GM18498 (cell line): ENCODE data around the gene S100A1.
A peak's percentile ranks its signal among the peaks of the same experiment; 100 is the strongest.
"Not testable (repeated sequence)": the region's sequence is repeated elsewhere in the genome, so short reads cannot be mapped to it uniquely, and the experiment has no call there.

Source experiments
- ATAC-seq: cut with Tn5 transposase; IDR thresholded peaks from one replicate; pipeline ENCODE4 v1.9.1; 2021; ENCODE audit warnings: mild to moderate bottlenecking, moderate library complexity; ENCODE audit not compliant: unreplicated experiment

Gene S100A1

GRCh38 chr1:153629971-153630370 lies 1.7 kb downstream of the S100A1 start:
- ATAC-seq: no peak

GRCh38 chr1:153630384-153630783 lies 2.1 kb downstream of the S100A1 start:
- ATAC-seq: no peak

DNA sequence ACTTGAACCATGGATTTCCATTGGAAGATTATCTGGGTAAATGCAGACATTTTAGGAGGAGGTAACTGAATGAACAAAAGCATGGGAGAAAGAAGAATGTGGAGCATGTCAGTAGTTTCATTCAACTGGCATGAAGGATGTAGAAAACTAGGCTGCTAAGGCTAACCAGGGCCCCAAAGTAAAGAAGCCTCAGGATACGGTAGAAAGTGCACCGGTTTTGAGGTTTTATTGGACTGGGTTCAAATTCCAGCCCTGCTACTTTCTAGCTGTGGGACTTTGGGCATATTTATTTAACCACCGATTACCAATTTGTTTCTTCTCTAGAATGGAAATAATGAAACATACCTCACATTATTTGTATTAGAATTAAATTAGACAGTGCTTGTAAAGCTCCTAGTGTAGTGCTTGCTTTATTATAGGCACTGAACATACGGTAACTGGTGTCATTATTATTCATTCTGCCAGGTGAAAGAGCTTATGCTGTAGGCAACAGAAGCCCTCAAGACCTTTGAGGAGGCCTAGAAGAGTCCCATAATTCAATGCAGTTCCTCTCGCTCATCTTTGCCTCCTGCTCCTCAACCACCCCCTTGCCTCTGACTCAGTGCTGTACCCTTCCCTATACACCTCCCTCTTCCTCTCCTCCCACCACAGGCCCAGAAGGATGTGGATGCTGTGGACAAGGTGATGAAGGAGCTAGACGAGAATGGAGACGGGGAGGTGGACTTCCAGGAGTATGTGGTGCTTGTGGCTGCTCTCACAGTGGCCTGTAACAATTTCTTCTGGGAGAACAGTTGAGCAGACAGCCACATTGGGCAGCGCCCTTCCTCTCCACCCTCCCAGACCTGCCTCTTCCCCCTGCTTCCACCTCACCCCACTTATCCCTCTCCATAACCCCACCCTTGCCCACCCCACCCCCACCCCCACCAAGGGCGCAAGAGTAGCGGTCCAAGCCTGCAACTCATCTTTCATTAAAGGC lies 3.1 kb downstream of the S100A1 start:
- no peak for ATAC-seq

GRCh38 chr1:153633161-153633753 lies 5.0 kb downstream of the S100A1 start:
- no peak for ATAC-seq

DNA sequence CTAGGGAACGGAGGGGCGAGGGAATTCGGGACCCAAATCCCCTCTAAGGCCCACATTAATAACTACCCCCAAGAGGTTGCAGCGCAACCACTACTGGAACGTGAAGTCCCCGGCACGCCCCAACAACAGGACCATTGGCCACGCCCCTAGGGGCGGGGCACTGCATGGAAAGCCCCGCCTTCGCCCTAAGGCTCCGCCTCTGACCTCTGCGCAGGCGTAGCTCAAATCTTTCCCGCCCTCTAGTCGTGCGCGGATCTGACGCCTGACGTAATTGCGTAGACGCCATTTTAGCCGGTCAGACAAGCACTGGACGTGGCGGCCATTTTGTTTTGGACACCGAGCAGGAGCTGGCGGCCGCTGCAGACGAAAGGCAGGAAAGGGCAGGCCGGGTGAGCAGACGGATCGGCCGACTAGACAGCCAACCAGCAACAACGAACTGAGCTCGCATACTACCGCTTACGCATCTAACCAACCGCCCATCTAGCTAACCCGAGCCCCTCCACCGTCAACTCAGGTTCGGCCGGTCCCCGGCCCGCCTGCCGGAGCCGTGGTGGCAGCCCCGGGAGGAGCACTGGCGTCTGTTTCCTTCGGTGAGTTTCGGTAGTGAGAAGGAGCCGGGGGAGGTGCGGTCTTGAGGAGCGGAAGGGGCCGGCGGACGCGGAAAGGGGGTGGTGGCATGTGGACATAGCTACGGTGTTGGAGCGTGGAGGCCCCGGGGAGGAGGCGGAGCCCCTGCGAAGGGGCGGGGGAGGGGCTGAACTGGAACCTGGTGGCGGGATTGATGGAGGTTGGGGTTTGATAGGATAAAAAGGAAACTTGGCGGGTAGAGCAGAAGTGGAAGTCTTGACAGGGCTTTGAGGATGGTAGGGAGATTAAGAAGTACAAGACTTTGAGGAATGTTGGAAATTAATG lies 5.8 kb downstream of the S100A1 start, which contains the start of gene CHTOP:
Gene CHTOP (plus strand): TSS at position 313 of the 912 bp plus-strand sequence. CDS start 2,523 bp downstream, outside the sequence.
- peak; percentile 85 for ATAC-seq

GRCh38 chr1:153635872-153636271 lies 7.6 kb downstream of the S100A1 start:
- ATAC-seq: no peak

GRCh38 chr1:153636312-153636711 lies 8.1 kb downstream of the S100A1 start:
- no peak for ATAC-seq

GRCh38 chr1:153638261-153638660 lies 10.0 kb downstream of the S100A1 start:
- no peak for ATAC-seq

GRCh38 chr1:153639280-153639679 lies 11.0 kb downstream of the S100A1 start:
- ATAC-seq: no peak

DNA sequence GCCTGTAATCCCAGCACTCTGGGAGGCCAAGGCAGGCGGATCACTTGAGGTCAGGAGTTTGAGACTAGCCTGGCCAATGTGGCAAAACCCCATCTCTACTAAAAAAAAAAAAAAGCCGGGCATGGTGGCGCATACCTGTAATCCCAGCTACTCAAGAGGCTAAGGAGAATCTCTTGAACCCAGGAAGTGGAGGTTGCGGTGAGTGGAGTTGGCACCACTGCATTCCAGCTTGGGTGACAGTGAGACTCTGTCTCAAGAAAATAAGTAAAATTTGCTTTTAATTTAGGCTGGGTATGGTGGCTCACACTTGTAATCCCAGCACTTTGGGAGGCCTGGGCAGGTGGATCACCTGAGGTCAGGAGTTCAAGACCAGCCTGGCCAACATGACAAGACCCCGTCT lies 12.0 kb downstream of the S100A1 start:
- not testable (repeated sequence) for ATAC-seq

DNA sequence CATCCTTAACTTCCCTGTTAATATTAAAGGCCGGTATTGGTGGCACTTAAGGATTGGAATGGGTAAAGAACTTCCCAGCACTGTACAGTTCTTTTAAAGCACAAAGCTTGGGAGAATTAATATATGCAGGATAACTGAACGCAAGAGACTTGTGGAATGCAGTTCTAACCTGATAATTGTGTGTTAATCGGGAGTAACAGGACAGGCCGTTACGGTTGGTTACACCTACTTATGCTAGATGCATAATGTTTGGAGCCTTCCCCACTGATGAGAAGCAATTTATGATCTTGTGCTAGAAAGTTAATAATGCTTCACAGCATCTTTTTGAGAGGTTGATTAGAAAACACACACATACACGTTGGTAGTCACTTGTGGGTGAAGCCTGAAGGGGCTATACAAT lies 12.6 kb downstream of the S100A1 start:
- no peak for ATAC-seq

- ATAC-seq: no peak
Observed at GRCh38 chr1:153642161-153642560, 13.9 kb downstream of the S100A1 start.

- no peak for ATAC-seq
Observed at GRCh38 chr1:153643100-153643499, 14.9 kb downstream of the S100A1 start.

- ATAC-seq: no peak
Observed at GRCh38 chr1:153643816-153644215, 15.6 kb downstream of the S100A1 start.

- no peak for ATAC-seq
Observed at GRCh38 chr1:153646672-153647345, 18.6 kb downstream of the S100A1 start.

GRCh38 chr1:153647346-153647714 lies 19.1 kb downstream of the S100A1 start:
- no peak for ATAC-seq

GRCh38 chr1:153648000-153648643 lies 19.9 kb downstream of the S100A1 start:
- no peak for ATAC-seq

GRCh38 chr1:153649137-153649862 lies 21.1 kb downstream of the S100A1 start:
- no peak for ATAC-seq

DNA sequence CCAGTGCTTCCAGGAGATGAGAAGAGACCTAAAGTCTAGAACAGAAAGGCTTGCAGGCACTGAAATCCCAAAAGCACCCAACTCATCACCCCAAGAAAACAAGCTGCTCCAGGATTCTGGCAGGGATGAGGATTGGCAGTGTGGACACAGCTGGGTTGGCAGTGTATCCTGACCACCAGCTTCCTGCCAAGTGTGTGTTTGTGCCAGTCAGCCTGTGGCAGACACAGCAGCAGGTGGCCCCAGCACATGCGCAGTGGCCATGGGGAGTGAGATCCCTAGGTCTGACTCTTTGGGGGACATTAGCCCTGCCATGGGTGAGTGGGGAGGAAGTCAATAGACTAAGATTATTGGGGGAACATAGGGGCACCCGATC lies 21.6 kb downstream of the S100A1 start:
- ATAC-seq: no peak
